Neuronal stem cell (in vitro differentiated cells): ENCODE measurements around the gene BLM.

Experiments used
- DNase-seq: peaks from one replicate; pipeline ENCODE4 v3.0.0-alpha.2; 2013; ENCODE audit warnings: low spot score
- H2AFZ ChIP-seq: one replicate; pipeline ENCODE4 v1.6.1; 2013; ENCODE audit warnings: mild to moderate bottlenecking, low read length, inconsistent platforms
- H2AK5ac ChIP-seq: 2 replicates; pipeline ENCODE4 v1.6.1; 2013; ENCODE audit warnings: low read depth, mild to moderate bottlenecking, inconsistent platforms, low read length, moderate library complexity, mixed read lengths
- H2BK120ac ChIP-seq: 2 replicates; pipeline ENCODE4 v1.6.1; 2013; ENCODE audit warnings: low read depth, mild to moderate bottlenecking, inconsistent platforms, low read length, moderate library complexity, mixed read lengths
- H2BK12ac ChIP-seq: one replicate; pipeline ENCODE4 v1.6.1; 2013; ENCODE audit warnings: low read length, inconsistent platforms
- H2BK15ac ChIP-seq: 2 replicates; pipeline ENCODE4 v1.6.1; 2013; ENCODE audit warnings: mild to moderate bottlenecking, low read length, inconsistent platforms, mixed read lengths
- H2BK5ac ChIP-seq: one replicate; pipeline ENCODE4 v1.6.1; 2013; ENCODE audit warnings: inconsistent platforms, mild to moderate bottlenecking, low read length, moderate library complexity
- H3K14ac ChIP-seq: one replicate; pipeline ENCODE4 v1.6.1; 2013; ENCODE audit warnings: low read length, inconsistent platforms
- H3K18ac ChIP-seq: 2 replicates; pipeline ENCODE4 v1.6.1; 2013; ENCODE audit warnings: low read length, inconsistent platforms
- H3K23ac ChIP-seq: 2 replicates; pipeline ENCODE4 v1.6.1; 2013; ENCODE audit warnings: low read depth, mild to moderate bottlenecking, mixed read lengths, low read length, inconsistent platforms; ENCODE audit not compliant: poor library complexity
- H3K27ac ChIP-seq: replicated peaks from 3 replicates; pipeline ENCODE4 v1.5.1; 2013; ENCODE audit warnings: low read length, inconsistent platforms
- H3K27me3 ChIP-seq, 3 experiments: 2 replicates each; pipeline ENCODE4 v1.6.1; 2013; ENCODE audit warnings: low read length in 3 of 3, mild to moderate bottlenecking in 2 of 3, inconsistent platforms in 1 of 3, low read depth in 1 of 3, mixed read lengths in 1 of 3, moderate library complexity in 1 of 3; ENCODE audit not compliant: control insufficient read depth in 3 of 3, insufficient read depth in 3 of 3
- H3K36me3 ChIP-seq, 2 donors: replicated peaks in 1 of 2; 2 replicates each; pipeline ENCODE4 v1.6.1; 2013; ENCODE audit warnings: low read length in 2 of 2; ENCODE audit not compliant: control insufficient read depth in 2 of 2, insufficient read depth in 2 of 2
- H3K4ac ChIP-seq: 2 replicates; pipeline ENCODE4 v1.6.1; 2013; ENCODE audit warnings: inconsistent platforms, mild to moderate bottlenecking, low read length, moderate library complexity
- H3K4me1 ChIP-seq, 2 donors: 1 replicate in 1 of 2; 2 replicates in 1 of 2; pipeline ENCODE4 v1.6.1; 2013; ENCODE audit warnings: low read length in 2 of 2, low read depth in 1 of 2; ENCODE audit not compliant: control insufficient read depth in 2 of 2, insufficient read depth in 1 of 2
- H3K4me2 ChIP-seq: one replicate; pipeline ENCODE4 v1.6.1; 2013; ENCODE audit warnings: mild to moderate bottlenecking, low read length, inconsistent platforms; ENCODE audit not compliant: insufficient read depth, poor library complexity, severe bottlenecking
- H3K4me3 ChIP-seq, 2 donors: 2 replicates each; pipeline ENCODE4 v1.5.1; 2013; ENCODE audit warnings: low read length in 2 of 2, mild to moderate bottlenecking in 2 of 2, inconsistent platforms in 1 of 2, moderate library complexity in 1 of 2
- H3K79me1 ChIP-seq: one replicate; pipeline ENCODE4 v1.6.1; 2013; ENCODE audit warnings: low read depth, mild to moderate bottlenecking, inconsistent platforms, low read length, moderate library complexity
- H3K9ac ChIP-seq: one replicate; pipeline ENCODE4 v1.6.1; 2013; ENCODE audit warnings: mild to moderate bottlenecking, low read depth, low read length, inconsistent platforms; ENCODE audit not compliant: poor library complexity
- H3K9me3 ChIP-seq, 2 donors: replicated peaks in 1 of 2; 2 replicates each; pipeline versions ENCODE3 to v1.6.1; 2013; ENCODE audit warnings: low read length in 2 of 2, mild to moderate bottlenecking in 2 of 2, inconsistent platforms in 1 of 2, low read depth in 1 of 2, mixed read lengths in 1 of 2, moderate library complexity in 1 of 2; ENCODE audit not compliant: control insufficient read depth in 2 of 2, insufficient read depth in 1 of 2
- H4K8ac ChIP-seq: one replicate; pipeline ENCODE4 v1.6.1; 2013; ENCODE audit warnings: low read depth, mild to moderate bottlenecking, inconsistent platforms, low read length, moderate library complexity
- H4K91ac ChIP-seq: one replicate; pipeline ENCODE4 v1.6.1; 2013; ENCODE audit warnings: low read length, low read depth, mild to moderate bottlenecking, inconsistent platforms; ENCODE audit not compliant: poor library complexity
- WGBS, 2 donors: extraction: QIAGEN DNeasy Blood & Tissue Kit; methylation state at CpG; one replicate each; pipeline ENCODE4 v1.1.7; 2013; ENCODE audit warnings: missing lambda C conversion rate in 2 of 2, mixed read lengths in 1 of 2; ENCODE audit not compliant: insufficient read length in 2 of 2, insufficient replicate concordance in 1 of 2; ENCODE audit errors: extremely low coverage in 2 of 2; 5-methylcytosine and 5-hydroxymethylcytosine counted together

The BLM gene

DNA sequence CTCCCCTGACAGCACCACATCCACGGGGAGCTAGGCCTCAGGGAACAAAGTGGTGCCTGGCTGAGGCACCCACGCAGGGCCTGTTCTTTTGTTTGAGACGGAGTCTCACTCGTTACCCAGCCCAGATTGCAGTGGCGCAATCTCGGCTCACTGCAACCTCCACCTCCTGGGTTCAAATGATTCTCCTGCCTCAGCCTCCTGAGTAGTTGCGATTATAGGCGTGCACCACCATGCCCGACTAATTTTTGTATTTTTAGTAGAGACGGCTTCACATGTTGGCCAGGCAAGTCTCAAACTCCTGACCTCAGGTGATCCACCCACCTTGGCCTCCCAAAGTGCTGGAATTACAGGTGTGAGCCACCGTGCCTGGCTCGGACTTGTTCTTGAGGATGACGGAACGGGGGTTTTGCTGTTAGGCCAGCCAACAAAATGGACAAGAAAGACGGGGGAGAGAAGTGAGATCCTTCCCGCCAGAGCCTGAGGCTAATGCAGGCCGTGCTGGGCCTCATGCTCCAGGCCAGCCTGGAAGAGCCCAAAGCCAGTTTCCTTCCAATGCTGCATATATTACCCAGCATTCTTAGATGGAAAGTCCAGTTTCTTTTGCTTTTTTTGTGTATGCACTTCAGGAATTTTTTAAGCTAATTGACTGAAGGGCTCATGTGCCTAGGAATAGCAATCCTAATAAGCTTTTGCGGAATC, 123.2 kb downstream of the BLM start:
- no peak overlapping the region for H3K4me3 ChIP-seq
- H3K9me3 ChIP-seq = no peaks in the 10 kb centered on the region
- H3K36me3 ChIP-seq = no peaks in the 10 kb centered on the region
- H3K4me2 ChIP-seq = no peak overlapping the region
- no peak overlapping the region for H2BK5ac ChIP-seq
- no peak overlapping the region for H3K23ac ChIP-seq
- H3K18ac ChIP-seq = peak overlapping the region; percentile 82
- H3K14ac ChIP-seq = no peak overlapping the region
- DNase-seq = no peak
- H3K79me1 ChIP-seq = no peaks in the 10 kb centered on the region
- no CpG with 5 or more reads among the region's 18 CpGs for WGBS, 2 donors
- H4K91ac ChIP-seq = peak overlapping the region; percentile 47
- H2AFZ ChIP-seq = peak overlapping the region; percentile 88
- H3K4me1 ChIP-seq = peaks cover 18 to 19% of the 10 kb centered on the region in 2 donors
- peak overlapping the region; percentile 12 for H3K27ac ChIP-seq
- H2AK5ac ChIP-seq = peak overlapping the region; percentile 87
- H2BK15ac ChIP-seq = peak overlapping the region; percentile 40
- peak overlapping the region; percentile 95 for H2BK12ac ChIP-seq
- peak overlapping the region; percentile 81 for H3K4ac ChIP-seq
- H3K9ac ChIP-seq = no peak overlapping the region
- H4K8ac ChIP-seq = peak overlapping the region; percentile 83
- H3K27me3 ChIP-seq = no peaks in the 10 kb centered on the region
- no peak overlapping the region for H2BK120ac ChIP-seq

DNA sequence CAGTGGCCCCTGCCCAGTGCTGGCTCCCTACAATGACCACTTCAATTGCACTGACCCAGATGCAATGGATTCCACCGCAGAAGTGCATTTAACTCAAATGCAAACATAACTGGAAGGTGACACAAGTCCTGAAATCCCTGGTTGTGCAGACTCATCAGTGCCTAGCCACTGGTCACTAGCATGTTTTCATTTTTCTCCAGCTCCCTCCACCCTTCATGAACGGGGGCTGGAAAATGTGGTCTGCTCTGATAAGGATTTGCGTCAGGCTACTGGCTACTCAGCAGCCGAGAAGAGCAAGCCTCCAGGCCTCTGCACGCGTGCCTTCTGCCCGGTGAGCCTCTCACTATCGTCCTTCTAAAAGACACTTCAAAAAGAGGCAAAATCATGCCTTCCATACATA, 123.8 kb downstream of the BLM start:
- peak overlapping the region; percentile 12 for H3K27ac ChIP-seq
- no peaks in the 10 kb centered on the region for H3K27me3 ChIP-seq
- H3K4me3 ChIP-seq = no peak overlapping the region
- no CpG with 5 or more reads among the region's 8 CpGs for WGBS, 2 donors
- H2BK15ac ChIP-seq = no peak overlapping the region
- no peak overlapping the region for H3K23ac ChIP-seq
- no peak overlapping the region for H4K8ac ChIP-seq
- no peaks in the 10 kb centered on the region for H3K36me3 ChIP-seq
- no peak for DNase-seq
- no peaks in the 10 kb centered on the region for H3K9me3 ChIP-seq
- no peak overlapping the region for H3K18ac ChIP-seq
- H2BK120ac ChIP-seq = no peak overlapping the region
- peak overlapping the region; percentile 82 for H2AFZ ChIP-seq
- no peak overlapping the region for H3K4me2 ChIP-seq
- no peak overlapping the region for H2AK5ac ChIP-seq
- H4K91ac ChIP-seq = no peak overlapping the region
- H3K9ac ChIP-seq = no peak overlapping the region
- H2BK12ac ChIP-seq = no peak overlapping the region
- H3K4me1 ChIP-seq = peaks cover 18 to 19% of the 10 kb centered on the region in 2 donors
- H2BK5ac ChIP-seq = no peak overlapping the region
- no peaks in the 10 kb centered on the region for H3K79me1 ChIP-seq
- no peak overlapping the region for H3K4ac ChIP-seq
- no peak overlapping the region for H3K14ac ChIP-seq

DNA sequence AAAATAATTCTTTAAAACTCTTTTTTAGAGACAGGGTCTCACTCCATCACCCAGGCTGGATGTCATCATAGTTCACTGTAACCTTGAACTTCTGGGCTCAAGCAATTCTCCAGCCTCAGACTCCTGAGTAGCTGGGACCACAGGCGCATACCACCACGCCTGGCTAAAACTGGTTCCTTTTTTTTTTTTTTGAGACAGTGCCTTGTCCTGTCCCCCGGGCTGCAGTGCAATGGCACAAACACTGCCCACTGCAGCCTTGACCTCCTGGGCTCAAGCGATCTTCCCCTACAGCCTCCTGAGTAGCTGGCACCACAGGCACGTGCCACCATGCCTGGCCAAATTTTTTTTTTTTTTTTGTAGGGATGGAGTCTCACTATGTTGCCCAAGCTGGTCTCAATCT, 127.5 kb downstream of the BLM start:
- Histone ChIP-seq H2BK12ac (no peak overlapping the region), H2BK5ac (no peak overlapping the region), H3K14ac (no peak overlapping the region), H3K4me3 (no peak overlapping the region), H2AFZ (peak overlapping the region; percentile 49), H3K4me1 (peaks cover 12 to 14% of the 10 kb centered on the region in 2 donors), H3K9ac (no peak overlapping the region), H3K18ac (no peak overlapping the region), H4K91ac (no peak overlapping the region), H3K27me3 (no peaks in the 10 kb centered on the region), H3K23ac (no peak overlapping the region), H2BK120ac (no peak overlapping the region), H2AK5ac (no peak overlapping the region), H3K79me1 (no peaks in the 10 kb centered on the region), H3K36me3 (no peaks in the 10 kb centered on the region), H4K8ac (no peak overlapping the region), H3K9me3 (no peaks in the 10 kb centered on the region), H2BK15ac (no peak overlapping the region), H3K4ac (no peak overlapping the region), H3K27ac (no peak overlapping the region), H3K4me2 (no peak overlapping the region)
- no CpG with 5 or more reads among the region's 5 CpGs for WGBS, 2 donors
- DNase-seq = no peak

DNA sequence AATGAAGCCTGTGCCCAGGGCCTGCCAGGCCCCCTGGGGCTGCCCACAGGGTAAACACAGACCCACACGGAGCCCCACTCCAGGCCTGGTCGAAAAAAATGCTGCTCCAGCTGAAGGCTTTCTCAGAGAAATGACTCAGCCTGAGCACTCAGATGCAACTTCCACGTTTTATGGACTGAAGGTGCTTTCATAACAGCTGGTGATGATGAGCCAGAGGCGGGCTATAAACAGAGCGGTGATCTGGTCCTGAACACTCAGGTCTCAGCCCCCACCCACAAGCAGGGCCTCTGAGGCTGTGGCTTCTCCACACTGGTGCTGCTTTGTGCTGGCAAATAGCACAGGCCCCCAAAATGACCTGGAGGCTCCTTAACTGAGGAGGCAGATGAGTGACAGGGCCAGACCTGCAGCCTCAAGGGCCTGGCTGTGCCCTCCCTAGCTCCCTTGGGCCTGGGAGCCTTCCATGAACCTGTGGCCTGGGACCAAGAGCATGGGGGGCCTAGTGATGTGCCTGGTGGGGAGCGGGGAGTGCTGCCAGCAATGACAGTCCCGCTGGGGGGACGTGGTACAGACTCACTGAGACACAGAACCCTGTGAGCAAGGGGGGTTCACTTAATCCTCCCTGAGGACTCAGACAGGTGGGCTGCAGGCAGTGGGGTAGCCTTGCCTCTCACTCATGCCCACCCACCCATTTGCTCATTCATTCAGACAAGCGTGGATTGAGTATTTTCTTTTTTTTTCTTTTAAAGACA, 128.2 kb downstream of the BLM start:
- Histone ChIP-seq H3K27ac (no peak overlapping the region), H2BK5ac (no peak overlapping the region)

More for the DNA sequence above, 128.2 kb downstream of the BLM start:
- peak overlapping the region; percentile 64 for H3K18ac ChIP-seq
- H4K8ac ChIP-seq = no peak overlapping the region
- no peaks in the 10 kb centered on the region for H3K9me3 ChIP-seq
- no peak overlapping the region for H3K23ac ChIP-seq
- no peak overlapping the region for H2BK15ac ChIP-seq
- H3K27me3 ChIP-seq = no peaks in the 10 kb centered on the region
- no CpG with 5 or more reads among the region's 9 CpGs for WGBS, 2 donors
- peak overlapping the region; percentile 71 for H3K14ac ChIP-seq
- no peak overlapping the region for H3K9ac ChIP-seq
- no peak for DNase-seq
- no peak overlapping the region for H4K91ac ChIP-seq
- H3K4me3 ChIP-seq = no peak overlapping the region
- H3K4ac ChIP-seq = no peak overlapping the region
- peak overlapping the region; percentile 49 for H2AFZ ChIP-seq
- no peaks in the 10 kb centered on the region for H3K36me3 ChIP-seq
- no peak overlapping the region for H2BK120ac ChIP-seq
- no peak overlapping the region for H3K4me2 ChIP-seq
- peaks cover 8 to 9% of the 10 kb centered on the region in 2 donors for H3K4me1 ChIP-seq
- H2AK5ac ChIP-seq = peak overlapping the region; percentile 79
- H3K79me1 ChIP-seq = no peaks in the 10 kb centered on the region
- no peak overlapping the region for H2BK12ac ChIP-seq
